Measurements from ENCODE around the gene WNK3.

The WNK3 gene

DNA sequence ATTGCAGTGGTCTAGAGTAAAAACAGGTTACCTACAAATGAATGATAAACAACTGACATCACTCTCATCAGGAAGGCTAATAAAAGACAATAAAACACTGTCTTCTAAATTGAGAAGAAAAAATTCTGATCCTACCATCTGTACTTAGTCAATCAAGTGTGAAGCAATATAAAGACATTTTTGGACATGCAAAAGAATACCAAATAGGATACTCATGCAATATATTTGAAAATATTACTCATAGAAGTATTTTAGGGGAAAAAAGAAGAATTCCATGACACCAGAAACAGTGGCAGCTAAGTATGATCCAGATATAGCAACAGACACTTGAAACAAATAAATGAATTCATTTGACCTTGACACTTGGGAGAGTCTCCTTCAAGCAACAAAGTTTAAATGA is 111.0 kb downstream of the WNK3 start:
- DNase-seq: no peak

DNA sequence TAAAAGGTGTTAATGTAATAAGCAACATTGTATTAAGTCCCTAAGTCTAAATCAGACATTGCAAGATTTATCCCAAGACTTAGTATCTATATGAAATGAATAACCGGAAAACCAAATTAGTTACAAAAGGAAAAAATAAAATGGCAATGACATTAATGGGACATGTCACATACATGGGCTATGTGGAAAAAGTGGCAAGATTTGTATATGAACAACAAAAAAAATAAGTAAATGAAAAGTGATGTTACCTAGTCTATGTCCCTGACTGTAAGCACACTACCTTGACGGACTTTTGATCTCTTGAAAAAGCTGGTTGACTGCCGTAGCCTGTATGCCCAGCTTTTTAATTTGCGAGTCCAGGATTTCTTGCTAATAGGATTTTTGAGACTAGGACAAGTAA is 119.3 kb downstream of the WNK3 start:
- no peak for DNase-seq

DNA sequence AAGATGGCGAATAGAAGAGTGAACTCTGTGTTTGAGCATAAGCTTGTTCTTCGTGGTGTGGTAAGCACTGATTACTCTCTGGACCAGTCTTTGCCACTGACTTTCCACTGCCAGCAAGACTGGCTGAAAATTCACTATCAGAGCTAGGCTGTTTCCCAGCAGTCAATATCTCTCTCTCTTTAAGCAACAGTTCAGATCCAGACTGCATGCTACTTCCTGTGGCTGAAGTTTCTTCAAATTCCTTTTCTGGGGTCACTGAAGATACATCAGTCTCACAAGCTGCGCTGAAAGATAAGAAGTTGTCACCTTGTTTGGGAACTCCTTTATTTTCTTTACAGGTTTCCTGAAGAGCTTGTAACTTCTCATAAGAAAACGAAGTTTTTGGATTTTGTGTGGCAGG is 120.8 kb downstream of the WNK3 start:
- no peak for DNase-seq

DNA sequence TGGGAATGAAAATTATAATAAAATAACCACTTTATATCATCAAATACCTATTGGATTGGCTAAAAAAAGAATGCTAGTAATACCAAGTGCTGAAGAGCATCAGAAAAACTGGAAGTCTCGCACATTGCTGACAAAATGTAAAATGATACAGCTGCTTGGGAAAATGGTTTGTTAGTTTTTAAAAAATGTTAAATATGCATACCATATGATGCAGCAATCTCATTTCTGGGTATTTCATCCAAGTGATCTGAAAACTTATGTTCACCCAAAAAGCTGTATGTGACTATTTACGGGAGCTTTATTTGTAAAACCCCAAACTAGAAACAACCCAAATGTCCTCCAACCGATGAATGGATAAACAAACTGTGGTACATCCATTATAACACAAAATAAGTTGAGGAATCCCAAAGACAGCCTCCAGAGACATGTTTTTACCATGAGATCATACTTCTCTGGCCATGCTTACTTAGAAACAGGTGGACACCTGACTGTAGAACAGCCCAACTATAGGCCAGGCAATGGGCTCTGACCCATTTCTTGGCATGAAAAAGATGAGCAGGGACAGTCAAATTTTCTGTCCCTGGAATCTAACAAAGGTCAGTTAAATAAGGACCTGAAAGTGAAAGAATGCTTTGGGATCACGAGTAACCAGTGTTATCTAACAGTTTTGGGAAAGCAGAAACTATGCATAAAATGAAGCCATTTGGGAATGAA is 127.3 kb downstream of the WNK3 start:
- DNase-seq: no peak

DNA sequence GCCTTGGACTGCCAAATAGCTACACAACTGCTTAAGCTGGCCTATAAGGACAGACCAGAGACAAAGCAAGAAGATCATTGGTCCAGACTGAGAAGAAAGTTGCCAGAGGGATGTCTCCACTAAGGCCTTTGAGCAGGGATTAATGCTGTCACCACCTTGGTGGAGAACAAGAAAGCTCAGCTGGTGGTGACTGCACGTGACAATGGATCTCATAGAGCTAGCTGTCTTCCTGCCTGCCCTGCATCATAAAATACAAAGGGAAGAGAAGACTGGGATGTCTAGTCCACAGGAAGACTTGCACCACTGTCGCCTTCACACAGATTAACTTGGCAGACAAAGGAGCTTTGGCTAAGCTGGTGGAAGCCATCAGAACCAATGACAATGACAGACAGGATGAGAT is 134.3 kb downstream of the WNK3 start:
- no peak for DNase-seq

DNA sequence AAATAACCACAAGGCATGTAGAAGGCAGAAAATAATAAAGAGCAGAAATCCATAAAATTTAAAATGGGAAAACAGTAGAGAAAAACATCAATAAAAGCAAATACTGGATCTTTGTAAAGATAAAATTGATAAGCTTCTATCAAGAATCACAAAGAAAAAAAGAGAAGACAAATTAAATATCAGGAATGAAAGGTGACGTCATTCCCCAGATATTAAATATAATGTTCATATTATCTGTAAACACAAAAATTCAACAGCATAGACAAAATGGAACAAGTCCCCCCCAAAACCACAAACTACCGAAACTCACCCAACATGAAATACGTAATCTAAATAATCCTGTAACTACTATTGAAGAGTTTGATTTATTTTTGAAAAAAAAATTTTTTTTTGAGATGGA is 144.2 kb downstream of the WNK3 start:
- DNase-seq: no peak

DNA sequence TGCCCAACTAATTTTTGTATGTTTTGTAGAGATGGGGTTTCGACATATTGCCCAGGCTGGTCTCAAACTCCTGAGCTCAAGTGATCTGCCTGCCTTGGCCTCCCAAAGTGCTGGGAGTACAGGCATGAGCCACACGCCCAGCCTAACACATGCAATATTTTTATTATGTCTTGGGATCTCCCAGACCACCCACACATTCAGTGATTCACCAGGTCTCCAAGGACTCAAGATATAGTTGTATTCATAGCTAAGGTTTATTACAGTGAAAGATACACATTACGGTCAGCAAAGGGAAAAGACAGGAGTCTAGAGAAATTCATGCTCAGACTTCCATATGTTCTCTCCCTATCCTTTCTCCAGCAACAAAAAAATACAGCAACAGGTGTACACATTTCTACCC is 149.3 kb downstream of the WNK3 start:
- no peak for DNase-seq

DNA sequence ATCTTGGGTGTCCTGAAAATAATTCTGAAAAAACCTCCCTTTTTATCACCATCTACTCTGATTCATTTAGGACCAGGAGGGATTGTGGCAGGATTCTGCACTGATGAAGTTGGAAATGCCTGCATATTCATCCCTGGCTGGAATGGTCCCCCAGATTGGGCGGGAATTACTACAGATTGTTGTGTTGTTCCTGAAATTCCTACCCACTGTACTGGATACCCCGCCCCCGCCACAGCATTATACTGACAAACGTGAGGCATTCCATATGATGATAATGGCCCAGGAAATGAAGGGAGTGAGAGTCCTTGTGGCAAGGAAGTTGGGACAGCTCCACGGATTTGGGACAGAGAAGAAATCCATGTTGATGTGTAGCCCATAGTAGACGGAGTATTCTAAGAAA is 159.6 kb downstream of the WNK3 start:
- no peak for DNase-seq

DNA sequence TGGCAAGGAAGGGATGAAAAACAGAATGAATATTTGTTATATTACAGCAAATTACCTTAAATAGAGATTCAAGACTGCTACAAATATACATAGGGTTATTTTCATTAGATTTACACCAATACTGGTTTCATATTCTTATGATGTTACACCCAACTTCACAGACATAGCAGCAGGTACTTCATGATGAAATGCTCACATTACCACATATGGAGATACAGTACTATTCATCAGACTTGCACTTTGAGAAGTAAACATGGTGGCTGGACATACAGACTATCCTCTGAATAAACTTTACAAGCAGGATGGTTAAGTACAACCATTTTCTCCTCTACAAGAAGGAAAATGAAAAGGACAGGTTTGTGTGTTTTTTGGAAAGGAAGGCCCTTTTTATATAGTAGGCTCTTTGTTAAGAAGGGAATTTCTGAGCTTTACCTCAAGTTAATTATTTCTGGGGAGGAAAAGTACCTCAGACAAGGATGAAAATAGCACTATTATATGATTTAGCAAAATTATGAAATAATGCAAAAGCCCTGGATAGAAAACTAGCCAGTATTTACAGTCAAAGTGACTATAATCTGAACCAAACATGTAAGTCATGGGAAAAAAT is 162.8 kb downstream of the WNK3 start:
- no peak for DNase-seq

DNA sequence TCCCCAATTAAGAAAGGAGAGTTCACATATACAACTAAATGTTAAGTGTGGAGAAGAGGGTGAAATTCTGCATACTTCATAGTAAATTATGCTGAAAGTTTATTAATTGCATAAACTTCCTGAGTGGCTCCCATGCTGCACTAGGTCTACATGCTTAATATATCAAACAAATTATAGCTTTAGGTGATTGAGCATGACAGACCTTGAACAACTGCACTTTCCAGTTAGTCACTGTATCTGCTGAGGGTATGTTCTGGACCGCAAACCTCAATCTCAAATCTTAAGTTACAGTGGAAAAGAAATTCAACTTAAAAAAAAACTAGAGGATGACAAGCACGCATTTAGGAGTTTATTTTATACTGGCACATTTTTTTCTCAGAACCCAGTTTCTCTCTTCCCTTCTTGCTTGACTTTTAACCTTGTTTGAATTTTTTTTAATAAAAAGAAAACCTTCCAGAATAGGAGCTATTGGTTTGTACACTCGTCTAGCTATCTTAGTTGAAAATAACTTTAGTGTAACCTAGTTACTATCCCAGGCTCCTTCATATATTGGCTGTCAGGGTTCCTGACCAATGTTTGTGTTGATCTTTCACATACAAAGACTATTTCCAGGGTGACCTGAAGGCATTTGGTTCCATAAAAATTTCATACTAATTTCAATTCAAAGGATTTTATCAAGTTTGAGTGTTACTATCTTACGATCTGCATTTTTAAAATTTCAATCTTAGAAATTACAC is 164.6 kb downstream of the WNK3 start:
- DNase-seq: no peak

DNA sequence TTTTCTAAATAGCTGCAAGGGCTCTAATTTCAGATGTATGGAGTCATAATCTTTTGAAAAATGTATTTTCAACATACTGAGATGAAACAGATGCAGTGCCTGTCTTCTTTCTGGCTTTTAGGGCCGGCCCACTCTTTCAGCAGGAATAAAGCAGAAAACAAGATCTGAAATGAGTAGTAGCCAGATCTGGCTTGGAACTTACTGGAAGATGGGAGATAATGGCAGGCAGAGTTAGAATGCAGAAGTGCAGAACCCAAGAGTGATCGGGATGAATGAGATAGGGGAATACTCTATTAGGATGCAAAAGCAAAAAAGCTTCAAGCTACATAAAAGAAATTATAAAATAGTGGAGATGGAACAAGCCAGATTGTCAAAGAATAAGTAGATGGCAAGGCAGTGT is 173.4 kb downstream of the WNK3 start:
- no peak for DNase-seq

DNA sequence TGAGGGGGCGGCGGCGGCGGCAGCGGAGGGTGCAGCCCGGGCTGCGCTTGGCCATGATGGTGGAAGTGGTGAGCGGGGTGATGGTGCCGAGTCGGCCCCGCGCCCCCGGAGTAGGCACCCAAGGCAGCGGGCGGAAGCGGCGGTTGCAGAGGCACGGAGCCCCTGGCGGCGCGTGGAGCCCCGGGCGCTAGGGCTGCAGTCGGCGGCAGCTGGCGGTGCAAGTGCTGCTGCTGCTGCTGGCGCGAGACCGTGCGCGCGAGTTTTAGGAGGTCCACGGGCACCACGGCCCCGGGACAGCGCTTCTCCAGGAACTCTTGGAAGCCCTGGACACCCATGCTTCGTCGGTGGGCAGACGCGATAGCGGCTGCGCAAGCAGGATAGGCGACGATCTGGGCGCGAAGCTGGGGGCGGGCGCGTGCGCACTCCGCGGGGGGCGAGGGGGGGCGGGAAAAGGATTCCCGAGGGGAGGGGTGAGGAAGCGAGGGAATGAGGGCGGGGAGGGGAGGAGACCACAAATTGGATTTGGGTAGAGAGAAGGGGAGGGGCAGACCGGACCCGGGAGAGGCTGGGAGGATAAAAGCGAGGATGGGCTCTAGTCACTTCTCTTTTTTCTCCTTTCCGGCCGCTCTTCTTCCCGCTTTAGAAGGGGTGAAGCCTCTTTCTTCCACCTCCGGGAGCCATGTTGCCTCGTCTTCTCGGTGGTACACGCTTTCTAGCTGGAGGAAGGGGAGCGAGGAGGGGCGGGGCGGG is 174.8 kb downstream of the WNK3 start, which contains the start of gene FAM120C:
FAM120C (minus strand) TSS at position 391 of the 750 bp plus-strand sequence; CDS start at position 335, 56 bp downstream.
- DNase-seq: peak; percentile 1 to 88 (median 63)

DNA sequence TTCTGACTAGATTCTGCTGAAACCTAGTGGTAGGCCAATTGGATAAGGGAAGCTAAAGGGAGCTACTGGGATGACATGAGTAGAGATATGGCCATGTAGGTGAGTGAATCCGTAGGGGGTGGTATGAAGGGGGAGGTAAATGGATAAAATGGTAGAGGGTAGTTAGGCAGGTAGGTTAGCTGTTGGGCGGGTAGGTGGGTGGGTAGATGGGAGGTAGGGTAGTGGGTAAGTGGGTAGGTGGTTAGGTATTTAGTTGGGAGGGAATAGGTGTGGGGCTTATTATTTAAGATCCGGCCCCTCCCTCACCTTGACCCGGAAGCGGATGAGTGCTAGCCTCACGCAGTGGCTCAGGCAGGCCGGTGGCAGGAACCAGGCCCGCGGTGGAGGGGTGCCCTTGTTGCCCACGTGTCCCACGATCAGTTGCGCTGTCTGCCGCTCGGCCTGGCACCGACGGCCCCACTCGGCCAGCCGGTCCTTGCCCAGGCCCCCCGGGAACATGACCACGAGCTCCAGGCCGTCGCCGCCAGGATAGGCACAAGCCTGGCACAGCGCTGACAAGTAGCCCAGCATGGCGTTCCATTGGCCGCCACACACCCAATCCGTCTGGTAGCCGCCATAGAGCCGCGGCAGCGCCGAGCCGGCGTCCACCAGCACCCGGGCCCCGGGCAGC is 175.5 kb downstream of the WNK3 start:
- peak in 54 of 56 donors; percentile 1 to 71 (median 34) for DNase-seq

DNA sequence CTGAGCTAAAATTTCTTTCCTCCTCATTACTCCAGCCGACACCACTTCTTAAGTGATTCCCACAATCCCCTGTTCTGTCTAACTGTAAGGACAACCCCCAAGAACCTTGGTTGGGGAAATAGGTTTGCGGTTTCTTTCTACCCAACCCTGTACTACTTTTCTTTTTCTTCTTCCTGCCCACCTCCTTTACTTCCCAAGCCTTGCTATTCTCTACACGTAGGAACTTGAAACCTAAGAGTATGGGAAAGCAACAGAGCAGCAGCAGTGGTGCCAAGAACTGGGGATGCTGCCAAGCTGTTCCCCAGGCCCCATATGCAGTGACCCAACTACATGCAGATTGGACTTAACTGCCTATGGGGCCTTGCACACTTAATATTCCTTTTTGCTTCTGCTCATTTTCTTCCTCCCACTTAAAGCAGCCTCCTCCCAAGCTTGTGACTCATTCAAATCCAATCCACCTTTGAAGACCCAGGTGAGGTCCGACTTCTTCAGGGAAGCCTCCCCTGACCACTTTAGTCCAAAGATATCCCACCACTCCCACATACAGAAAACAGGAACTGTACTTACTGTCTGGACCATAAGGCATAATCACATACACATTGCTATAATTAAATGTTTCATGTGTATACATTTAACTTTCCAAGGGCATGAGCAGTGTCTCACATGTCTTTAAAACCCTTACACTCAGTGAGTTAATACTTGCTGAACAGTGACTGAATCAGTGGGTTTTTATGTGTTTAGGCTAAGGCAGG is 176.5 kb downstream of the WNK3 start:
- DNase-seq: peak in 4 of 56 donors; percentile 0 to 11 (median 0)

DNA sequence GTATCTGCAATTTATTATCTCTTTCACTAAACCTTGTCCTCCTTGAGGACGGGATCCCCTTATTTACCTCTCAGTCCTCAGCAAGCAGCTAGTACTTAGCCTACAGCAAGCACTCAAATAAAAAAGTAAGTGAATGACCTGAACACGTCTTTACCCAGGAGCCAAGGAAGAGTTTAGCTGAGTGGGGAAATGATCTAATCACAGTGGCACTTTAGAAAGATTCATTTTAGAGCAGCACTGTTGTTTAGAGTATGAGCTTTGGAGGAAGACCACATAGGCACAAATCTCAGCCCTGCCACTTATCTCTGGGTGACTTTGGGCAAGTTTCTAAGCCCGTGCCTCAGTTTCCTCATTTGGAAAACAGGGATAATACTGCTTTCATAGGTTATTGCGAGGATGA is 177.4 kb downstream of the WNK3 start:
- no peak for DNase-seq

DNA sequence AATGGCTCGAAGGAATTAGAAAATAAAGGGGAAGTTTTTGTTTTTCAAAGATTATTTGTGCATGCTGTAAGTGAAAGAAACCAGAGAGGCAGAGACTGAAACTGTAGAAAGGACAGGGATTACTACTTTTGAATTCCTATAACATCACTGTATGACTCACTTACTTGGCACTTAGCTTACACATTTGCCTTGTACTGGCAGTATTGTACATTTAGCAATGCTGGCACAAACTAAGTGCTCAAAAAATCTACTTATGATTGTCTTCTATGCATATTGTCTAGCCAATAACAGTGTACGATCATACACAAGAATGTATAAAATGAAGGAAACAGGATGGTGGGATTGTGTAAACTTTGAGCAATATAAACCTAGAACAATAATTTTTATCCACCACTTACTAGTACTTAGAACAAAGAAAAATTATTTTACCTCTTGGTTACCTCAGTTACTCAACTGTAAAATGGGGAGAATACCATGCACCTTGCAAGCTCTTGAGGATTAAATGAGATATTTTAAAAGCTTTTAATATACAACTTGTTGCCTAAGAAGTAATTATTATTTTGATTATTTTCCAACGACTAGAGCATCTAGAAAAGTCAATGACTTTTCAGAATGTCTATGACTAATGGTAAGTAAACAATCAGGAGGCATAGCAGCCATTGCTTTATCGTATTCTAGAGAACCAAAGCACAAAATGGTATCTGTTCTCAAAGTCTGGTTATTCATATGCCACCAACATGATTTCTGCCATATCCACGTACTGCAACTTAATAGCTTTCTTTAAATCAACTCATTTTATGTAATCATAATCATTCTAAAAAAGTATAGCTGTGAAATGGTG is 179.5 kb downstream of the WNK3 start:
- DNase-seq: no peak

DNA sequence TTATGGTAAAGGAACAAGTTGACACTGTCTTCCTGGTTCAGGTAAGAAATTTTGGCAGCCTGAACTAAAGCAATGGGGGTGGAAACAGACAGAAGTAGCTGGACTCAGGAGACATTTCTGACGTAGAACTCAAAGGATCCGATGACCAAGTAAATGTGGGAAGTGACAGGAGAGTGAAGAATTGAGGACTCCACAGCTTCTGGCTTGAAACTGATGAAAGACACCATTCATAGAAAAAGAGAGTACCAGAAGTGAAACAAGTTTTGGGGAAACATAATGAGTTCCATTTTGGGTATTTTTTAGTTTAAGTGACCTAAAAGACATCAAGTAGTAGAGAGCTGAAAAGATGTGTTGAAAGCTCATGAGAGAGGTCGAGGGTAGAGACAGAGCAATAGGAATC is 180.5 kb downstream of the WNK3 start:
- peak in 1 of 56 donors; percentile 0 for DNase-seq

DNA sequence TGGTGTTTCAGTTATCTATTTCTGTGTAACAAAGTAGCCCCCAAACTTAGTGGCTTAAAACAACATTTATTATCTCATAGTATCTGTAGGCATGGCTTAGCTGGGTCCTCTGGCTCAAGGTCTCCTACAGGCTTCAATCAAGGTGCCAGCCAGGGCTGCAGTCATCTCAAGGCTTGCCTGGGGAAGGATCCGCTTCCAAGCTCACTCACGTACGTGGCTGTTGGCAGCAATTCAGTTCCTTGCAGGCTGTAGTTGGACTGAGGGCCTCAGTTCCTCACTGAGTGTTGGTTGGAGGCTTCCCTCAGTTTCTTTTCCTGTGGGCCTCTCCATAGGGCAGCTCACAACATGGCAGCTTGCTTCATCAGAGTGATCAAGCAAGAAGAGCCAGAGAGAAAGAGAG is 184.1 kb downstream of the WNK3 start:
- no peak for DNase-seq

DNA sequence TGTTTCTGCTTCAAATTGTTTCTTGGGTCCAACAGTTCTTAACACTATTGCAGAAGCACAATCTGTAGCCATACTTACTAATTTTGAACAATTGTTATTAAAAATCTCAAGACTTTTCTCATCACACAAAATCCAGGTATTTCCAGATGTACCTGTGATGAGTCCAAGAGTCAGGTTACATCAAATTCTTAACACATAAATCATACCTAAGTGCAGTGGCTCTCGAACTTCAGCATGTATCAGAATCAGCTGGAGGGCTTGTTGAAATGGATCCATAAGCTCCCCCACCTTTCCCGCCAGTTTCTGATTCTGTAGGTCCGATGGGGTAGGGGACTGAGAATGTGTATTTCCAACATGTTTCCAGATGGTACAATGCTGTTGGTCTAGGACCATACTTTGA is 185.4 kb downstream of the WNK3 start:
- DNase-seq: no peak
